ENCODE data around the gene R3HDM1. TPM values are rescaled to one million over a fixed set of nuclear protein-coding genes. Genes with fewer than 3 reads are reported as not detected.
"Not testable (repeated sequence)": the region's sequence is repeated elsewhere in the genome, so short reads cannot be mapped to it uniquely, and the experiment has no call there.

Gene R3HDM1
- total RNA-seq = 10 to 100 TPM; 14.1 to 30.9 (median 21.6) TPM

- Histone ChIP-seq H3K4me3 (peak within 1 kb of the TSS; percentile 65), H3K4me1 (peaks cover 18% of the 10 kb centered on the region), H3K9me3 (no peaks in the 10 kb centered on the region), H3K27ac (peak within 1 kb of the TSS; percentile 92), H3K36me3 (no peaks in the 10 kb centered on the region), H3K27me3 (no peaks in the 10 kb centered on the region)
- TF ChIP-seq CTCF (IDR thresholded peaks at IDR 0.05) (no peak), POLR2A (IDR thresholded peaks at IDR 0.05) (no peak), POLR2AphosphoS5 (IDR thresholded peaks at IDR 0.05) (no peak), EP300 (IDR thresholded peaks at IDR 0.05) (no peak)
- peak; percentile 99 for DNase-seq (ENCODE audit: low spot score in 2 of 2)
- WGBS = under 1% methylated on average over 43 of the region's 75 CpGs
Observed at GRCh38 chr2:135531231-135532197, at the start of gene R3HDM1. Gene R3HDM1, plus strand, starts transcription at chr2:135531484. Its CDS starts 73,362 bp downstream, at chr2:135604846.

GRCh38 chr2:135485441-135485840 lies 45.8 kb upstream of the R3HDM1 start:
- WGBS = 96% methylated on average over 4 of the region's 4 CpGs
- no peaks in the 10 kb centered on the region for H3K27me3 ChIP-seq
- H3K36me3 ChIP-seq = no peaks in the 10 kb centered on the region
- TF ChIP-seq EP300 (IDR thresholded peaks at IDR 0.05) (no peak), POLR2A (IDR thresholded peaks at IDR 0.05) (no peak), POLR2AphosphoS5 (IDR thresholded peaks at IDR 0.05) (no peak), CTCF (IDR thresholded peaks at IDR 0.05) (no peak)
- no peak overlapping the region for H3K4me3 ChIP-seq
- no peaks in the 10 kb centered on the region for H3K4me1 ChIP-seq
- DNase-seq (ENCODE audit: low spot score in 2 of 2) = no peak
- H3K27ac ChIP-seq = no peak overlapping the region
- H3K9me3 ChIP-seq = peaks cover 4% of the 10 kb centered on the region

- WGBS = 90% methylated on average over 1 of the region's 1 CpG
- Histone ChIP-seq H3K36me3 (no peaks in the 10 kb centered on the region), H3K4me1 (no peaks in the 10 kb centered on the region), H3K27me3 (no peaks in the 10 kb centered on the region), H3K9me3 (peaks cover 4% of the 10 kb centered on the region), H3K4me3 (no peak overlapping the region), H3K27ac (no peak overlapping the region)
- TF ChIP-seq CTCF (IDR thresholded peaks at IDR 0.05) (no peak), EP300 (IDR thresholded peaks at IDR 0.05) (no peak)
- DNase-seq (ENCODE audit: low spot score in 2 of 2) = no peak
Observed at GRCh38 chr2:135490376-135490775, 40.9 kb upstream of the R3HDM1 start.

GRCh38 chr2:135494503-135494902 lies 36.8 kb upstream of the R3HDM1 start:
- Histone ChIP-seq H3K4me1 (no peaks in the 10 kb centered on the region), H3K4me3 (no peak overlapping the region), H3K27me3 (no peaks in the 10 kb centered on the region), H3K27ac (no peak overlapping the region), H3K36me3 (no peaks in the 10 kb centered on the region), H3K9me3 (peaks cover 12% of the 10 kb centered on the region)
- WGBS = 78% methylated on average over 1 of the region's 1 CpG
- DNase-seq (ENCODE audit: low spot score in 2 of 2) = no peak
- TF ChIP-seq CTCF (IDR thresholded peaks at IDR 0.05) (no peak), POLR2AphosphoS5 (IDR thresholded peaks at IDR 0.05) (no peak)

- Histone ChIP-seq H3K4me3 (no peak overlapping the region), H3K4me1 (no peaks in the 10 kb centered on the region), H3K9me3 (peaks cover 12% of the 10 kb centered on the region), H3K36me3 (no peaks in the 10 kb centered on the region), H3K27ac (no peak overlapping the region), H3K27me3 (no peaks in the 10 kb centered on the region)
- DNase-seq (ENCODE audit: low spot score in 2 of 2) = no peak
- 95% methylated on average over 2 of the region's 2 CpGs for WGBS
- TF ChIP-seq POLR2AphosphoS5 (IDR thresholded peaks at IDR 0.05) (no peak), EP300 (IDR thresholded peaks at IDR 0.05) (no peak), CTCF (IDR thresholded peaks at IDR 0.05) (no peak), POLR2A (IDR thresholded peaks at IDR 0.05) (no peak)
Observed at GRCh38 chr2:135494917-135495316, 36.4 kb upstream of the R3HDM1 start.

GRCh38 chr2:135498588-135498987 lies 32.7 kb upstream of the R3HDM1 start:
- not testable (repeated sequence) for H3K4me3 ChIP-seq; H3K36me3 ChIP-seq; DNase-seq (ENCODE audit: low spot score in 2 of 2); H3K4me1 ChIP-seq; H3K27me3 ChIP-seq; H3K27ac ChIP-seq
- WGBS = 97% methylated on average over 7 of the region's 7 CpGs
- peaks cover 12% of the 10 kb centered on the region for H3K9me3 ChIP-seq
